ENCODE results near the gene CBFB.

CBFB gene

DNA sequence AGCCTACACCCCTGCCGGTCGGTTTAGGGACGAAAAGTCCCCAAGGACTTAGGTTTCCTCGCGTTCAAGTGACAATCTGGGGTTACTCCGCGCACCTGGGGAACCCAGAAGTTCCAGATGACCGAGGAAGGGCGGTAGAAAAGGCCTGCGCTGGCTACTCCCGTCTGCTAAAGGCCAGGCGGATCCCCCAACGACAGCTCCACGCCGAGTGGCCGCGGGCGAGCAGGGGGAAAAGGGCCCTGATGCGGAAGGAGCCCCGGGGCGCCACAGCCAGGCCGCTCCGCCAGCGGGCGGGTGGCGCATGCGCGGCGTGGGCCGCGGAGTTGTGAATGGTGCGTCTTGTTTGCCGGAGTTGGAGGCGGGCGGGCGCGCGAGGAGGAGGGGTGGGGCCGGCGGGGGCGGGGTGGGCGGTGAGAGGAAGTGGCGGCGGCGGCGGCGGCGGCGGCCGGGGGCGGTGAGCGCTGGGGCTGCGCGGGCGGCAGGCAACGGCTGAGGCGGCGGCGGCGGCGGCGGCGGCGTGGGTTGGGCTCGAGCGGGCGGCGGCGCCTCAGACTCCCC is at the start of gene CBFB:
Gene CBFB (plus strand): TSS at position 454 of the 558 bp plus-strand sequence. CDS start 259 bp downstream, outside the sequence.
- peak within 1 kb of the TSS; percentile 92 for H3K4me3 Mint-ChIP-seq
- no peaks in the 10 kb centered on the region for H3K27me3 Mint-ChIP-seq (ENCODE audit: low read depth, poor library complexity)
- TF ChIP-seq, protein P1, sequence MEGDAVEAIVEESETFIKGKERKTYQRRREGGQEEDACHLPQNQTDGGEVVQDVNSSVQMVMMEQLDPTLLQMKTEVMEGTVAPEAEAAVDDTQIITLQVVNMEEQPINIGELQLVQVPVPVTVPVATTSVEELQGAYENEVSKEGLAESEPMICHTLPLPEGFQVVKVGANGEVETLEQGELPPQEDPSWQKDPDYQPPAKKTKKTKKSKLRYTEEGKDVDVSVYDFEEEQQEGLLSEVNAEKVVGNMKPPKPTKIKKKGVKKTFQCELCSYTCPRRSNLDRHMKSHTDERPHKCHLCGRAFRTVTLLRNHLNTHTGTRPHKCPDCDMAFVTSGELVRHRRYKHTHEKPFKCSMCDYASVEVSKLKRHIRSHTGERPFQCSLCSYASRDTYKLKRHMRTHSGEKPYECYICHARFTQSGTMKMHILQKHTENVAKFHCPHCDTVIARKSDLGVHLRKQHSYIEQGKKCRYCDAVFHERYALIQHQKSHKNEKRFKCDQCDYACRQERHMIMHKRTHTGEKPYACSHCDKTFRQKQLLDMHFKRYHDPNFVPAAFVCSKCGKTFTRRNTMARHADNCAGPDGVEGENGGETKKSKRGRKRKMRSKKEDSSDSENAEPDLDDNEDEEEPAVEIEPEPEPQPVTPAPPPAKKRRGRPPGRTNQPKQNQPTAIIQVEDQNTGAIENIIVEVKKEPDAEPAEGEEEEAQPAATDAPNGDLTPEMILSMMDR (IDR thresholded peaks at IDR 0.05), result no peak
- peak within 1 kb of the TSS; percentile 51 for H3K27ac Mint-ChIP-seq
- peaks cover 32% of the 10 kb centered on the region for H3K36me3 Mint-ChIP-seq (ENCODE audit: low read depth)
- no peaks in the 10 kb centered on the region for H3K9me3 Mint-ChIP-seq
- peaks cover 49% of the 10 kb centered on the region for H3K4me1 Mint-ChIP-seq
- DNase-seq, result peak; percentile 94

DNA sequence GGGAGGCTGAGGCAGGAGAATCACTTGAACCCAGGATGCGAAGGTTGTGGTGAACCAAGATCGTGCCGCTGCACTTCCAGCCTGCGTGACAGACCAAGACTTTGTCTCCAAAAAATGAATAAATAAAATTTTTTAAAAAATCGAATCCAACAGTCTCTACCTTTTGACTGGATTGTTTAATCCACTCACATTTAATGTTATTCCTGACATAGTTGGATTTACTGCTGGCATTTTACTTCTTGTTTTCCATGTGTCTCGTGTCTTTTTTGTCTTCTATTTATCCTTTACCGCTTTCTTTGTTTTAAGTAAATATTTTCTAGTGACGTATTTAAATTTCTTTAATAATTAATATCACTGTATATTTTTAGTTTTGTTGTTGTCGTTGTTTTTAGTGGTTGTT is 45.9 kb upstream of the CBFB start:
- peaks cover 24% of the 10 kb centered on the region for H3K27me3 Mint-ChIP-seq (ENCODE audit: low read depth, poor library complexity)
- H3K4me3 Mint-ChIP-seq, result no peak overlapping the region
- TF ChIP-seq, protein P1 (IDR thresholded peaks at IDR 0.05), result no peak
- H3K9me3 Mint-ChIP-seq, result no peaks in the 10 kb centered on the region
- no peak overlapping the region for H3K27ac Mint-ChIP-seq
- H3K36me3 Mint-ChIP-seq (ENCODE audit: low read depth), result no peaks in the 10 kb centered on the region
- DNase-seq, result no peak
- H3K4me1 Mint-ChIP-seq, result peaks cover 8% of the 10 kb centered on the region

DNA sequence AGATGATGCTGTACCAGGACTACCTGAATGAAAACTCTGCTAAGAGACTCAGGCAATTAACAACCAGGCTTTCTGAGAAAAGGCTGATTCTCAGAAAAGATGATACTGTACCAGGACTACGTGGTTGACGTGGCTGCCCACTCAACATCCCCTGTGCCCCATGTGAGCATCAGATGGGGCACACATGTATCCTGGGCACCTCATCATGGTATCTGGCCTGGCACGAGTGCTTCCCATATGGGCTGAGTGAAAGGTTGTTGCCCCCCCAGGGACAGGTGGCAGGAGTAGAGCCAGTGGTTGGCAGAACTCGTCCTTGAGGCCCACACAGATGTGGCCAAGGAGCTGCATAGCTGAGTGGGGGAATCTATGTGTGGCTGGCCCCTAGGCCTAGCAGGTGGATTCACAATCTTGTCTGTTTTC is 44.0 kb upstream of the CBFB start:
- Mint-ChIP-seq H3K9me3 (no peaks in the 10 kb centered on the region), H3K27ac (no peak overlapping the region), H3K4me3 (no peak overlapping the region), H3K27me3 (ENCODE audit: low read depth, poor library complexity) (peaks cover 27% of the 10 kb centered on the region), H3K36me3 (ENCODE audit: low read depth) (no peaks in the 10 kb centered on the region), H3K4me1 (peaks cover 14% of the 10 kb centered on the region)
- no peak for DNase-seq
- TF ChIP-seq, protein P1 (IDR thresholded peaks at IDR 0.05), result no peak

DNA sequence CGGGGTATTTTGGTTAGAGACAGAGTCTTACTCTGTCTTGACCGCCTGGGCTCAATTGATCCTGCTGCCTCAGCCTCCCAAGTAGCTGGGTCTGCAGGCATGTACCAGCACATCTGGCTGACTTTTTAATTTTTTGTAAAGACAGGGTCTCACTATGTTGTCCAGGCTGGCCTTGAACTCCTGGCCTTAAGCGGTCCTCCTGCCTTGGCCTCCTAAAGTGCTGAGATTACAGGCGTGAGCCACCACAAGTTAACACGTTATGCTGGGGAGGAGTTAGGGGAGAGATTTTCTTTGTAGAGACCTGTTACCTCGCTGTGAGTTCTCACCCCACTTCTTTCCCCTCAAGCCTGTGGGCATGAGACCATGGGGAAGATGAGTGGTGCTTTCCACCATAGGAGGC is 42.4 kb upstream of the CBFB start:
- no peaks in the 10 kb centered on the region for H3K9me3 Mint-ChIP-seq
- TF ChIP-seq, protein P1 (IDR thresholded peaks at IDR 0.05), result no peak
- peaks cover 14% of the 10 kb centered on the region for H3K4me1 Mint-ChIP-seq
- H3K36me3 Mint-ChIP-seq (ENCODE audit: low read depth), result no peaks in the 10 kb centered on the region
- no peak for DNase-seq
- H3K27me3 Mint-ChIP-seq (ENCODE audit: low read depth, poor library complexity), result peaks cover 34% of the 10 kb centered on the region
- no peak overlapping the region for H3K27ac Mint-ChIP-seq
- H3K4me3 Mint-ChIP-seq, result no peak overlapping the region

DNA sequence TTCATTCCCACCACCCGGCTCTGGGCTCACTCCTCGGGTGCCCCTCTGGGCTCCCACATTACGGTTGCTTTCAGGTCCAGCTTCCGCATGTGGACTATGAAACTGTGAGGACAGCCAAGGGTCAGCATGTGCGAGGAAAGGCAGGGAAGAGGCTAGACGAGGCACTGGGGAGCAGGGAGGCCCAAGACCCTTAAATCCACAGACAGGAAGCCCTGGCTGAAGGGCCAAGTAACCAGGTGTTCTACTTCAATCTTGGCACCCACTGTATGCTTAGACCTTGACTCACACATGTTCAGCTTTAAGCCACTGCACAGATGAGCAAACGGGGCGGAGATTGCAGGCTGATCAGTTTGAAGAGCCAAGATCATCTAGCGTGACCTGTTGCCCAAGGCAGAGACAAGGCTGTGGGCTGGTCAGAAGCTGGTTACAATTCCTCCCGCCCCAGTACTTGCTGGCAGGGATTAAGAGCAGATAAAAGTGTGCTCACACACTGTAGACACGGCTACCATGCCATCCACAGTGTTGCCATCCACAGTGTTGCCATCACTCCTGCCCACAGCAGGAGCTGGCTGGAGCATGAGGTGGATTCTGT is 40.7 kb upstream of the CBFB start, which contains the start of gene CES4A:
Gene CES4A (plus strand): TSS at position 393 of the 592 bp plus-strand sequence. CDS start 184 bp downstream, at position 577.
- Mint-ChIP-seq H3K9me3 (no peaks in the 10 kb centered on the region), H3K36me3 (ENCODE audit: low read depth) (no peaks in the 10 kb centered on the region), H3K27ac (peak within 1 kb of the TSS; percentile 72), H3K4me1 (peaks cover 14% of the 10 kb centered on the region), H3K4me3 (no peak within 1 kb of the TSS), H3K27me3 (ENCODE audit: low read depth, poor library complexity) (peaks cover 35% of the 10 kb centered on the region)
- TF ChIP-seq, protein P1 (IDR thresholded peaks at IDR 0.05), result no peak
- no peak for DNase-seq

All from nephron progenitor cell (in vitro differentiated cells).